K562 (cell line): ENCODE data around the gene SGMS1. TPM values are rescaled to one million over a fixed set of nuclear protein-coding genes. Genes with fewer than 3 reads are reported as not detected.

Experiments
- GTF2A2 ChIP-seq: IDR thresholded peaks from 2 replicates; pipeline ENCODE4 v1.6.1; 2016; ENCODE audit warnings: mild to moderate bottlenecking, missing genetic modification characterization, missing compliant biosample characterization
- KLF6 ChIP-seq: fragments of 250-450 bp; sonication (Bioruptor Pico); IDR thresholded peaks from 2 replicates; pipeline ENCODE4 v1.4.0; 2020; ENCODE audit warnings: mild to moderate bottlenecking, moderate library complexity, borderline replicate concordance
- RBM15 ChIP-seq: fragments of 200-400 bp; formaldehyde crosslinking; IDR thresholded peaks from 2 replicates; pipeline ENCODE4 v1.6.1; 2018; ENCODE audit warnings: mild to moderate bottlenecking, low read length, moderate library complexity; ENCODE audit not compliant: insufficient read depth
- RFX7 ChIP-seq: fragments of 250-450 bp; sonication (Bioruptor Pico); IDR thresholded peaks from 2 replicates; pipeline ENCODE4 v1.5.1; 2021; ENCODE audit warnings: mild to moderate bottlenecking
- polyA plus RNA-seq, 8 experiments: library from polyadenylated mRNA; depleted of rRNA in 4 of 8; stranded (reverse) in 5 of 8; unstranded in 3 of 8; fragments of >200 nt; fragmentation: Nextera tagmentation in 2 of 8; fragmentation: Illumina TruSeq in 1 of 8; extraction: Ambion mirVana in 2 of 8; extraction: Trizol in 1 of 8; gene quantifications; 2 replicates each; pipeline versions ENCODE4 v1.2.1 to v1.2.3, GENCODE V29; 2011 to 2014; ENCODE audit warnings: inconsistent platforms in 1 of 8, missing spikeins in 1 of 8
- total RNA-seq, 7 experiments: library from RNA; depleted of rRNA in 6 of 7; stranded (reverse); fragments of >200 nt in 6 of 7; fragmentation: Illumina TruSeq in 2 of 7; extraction: Trizol in 2 of 7; gene quantifications; 2 replicates each; pipeline versions ENCODE4 v1.2.1 to v1.2.3, GENCODE V29; 2011 to 2021; ENCODE audit warnings: low replicate concordance in 1 of 7
- TF ChIP-seq, protein P1 (sequence below): fragments of 450-650 bp; IDR thresholded peaks from 2 replicates; pipeline ENCODE4 v1.6.1; 2016; ENCODE audit warnings: mild to moderate bottlenecking
- TF ChIP-seq, protein P2 (sequence below), 2 experiments: fragments of 450-650 bp; IDR thresholded peaks; 2 replicates each; pipeline ENCODE4 v1.6.1; 2016; ENCODE audit warnings: mild to moderate bottlenecking in 2 of 2, borderline replicate concordance in 1 of 2, low read depth in 1 of 2, moderate library complexity in 1 of 2

Gene SGMS1
- total and polyA plus RNA-seq, 9 of the 15 experiments (the other 6 are each of a cell fraction or from before 2014, with no cell fraction given), result 22.6 to 232 (median 82.2) TPM

- TF ChIP-seq, protein P1, sequence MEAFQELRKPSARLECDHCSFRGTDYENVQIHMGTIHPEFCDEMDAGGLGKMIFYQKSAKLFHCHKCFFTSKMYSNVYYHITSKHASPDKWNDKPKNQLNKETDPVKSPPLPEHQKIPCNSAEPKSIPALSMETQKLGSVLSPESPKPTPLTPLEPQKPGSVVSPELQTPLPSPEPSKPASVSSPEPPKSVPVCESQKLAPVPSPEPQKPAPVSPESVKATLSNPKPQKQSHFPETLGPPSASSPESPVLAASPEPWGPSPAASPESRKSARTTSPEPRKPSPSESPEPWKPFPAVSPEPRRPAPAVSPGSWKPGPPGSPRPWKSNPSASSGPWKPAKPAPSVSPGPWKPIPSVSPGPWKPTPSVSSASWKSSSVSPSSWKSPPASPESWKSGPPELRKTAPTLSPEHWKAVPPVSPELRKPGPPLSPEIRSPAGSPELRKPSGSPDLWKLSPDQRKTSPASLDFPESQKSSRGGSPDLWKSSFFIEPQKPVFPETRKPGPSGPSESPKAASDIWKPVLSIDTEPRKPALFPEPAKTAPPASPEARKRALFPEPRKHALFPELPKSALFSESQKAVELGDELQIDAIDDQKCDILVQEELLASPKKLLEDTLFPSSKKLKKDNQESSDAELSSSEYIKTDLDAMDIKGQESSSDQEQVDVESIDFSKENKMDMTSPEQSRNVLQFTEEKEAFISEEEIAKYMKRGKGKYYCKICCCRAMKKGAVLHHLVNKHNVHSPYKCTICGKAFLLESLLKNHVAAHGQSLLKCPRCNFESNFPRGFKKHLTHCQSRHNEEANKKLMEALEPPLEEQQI, result no peak
- TF ChIP-seq GTF2A2 (no peak), RFX7 (CRISPR knock-in tag) (no peak), RBM15 (no peak), KLF6 (CRISPR knock-in tag) (no peak)
- TF ChIP-seq, protein P2, sequence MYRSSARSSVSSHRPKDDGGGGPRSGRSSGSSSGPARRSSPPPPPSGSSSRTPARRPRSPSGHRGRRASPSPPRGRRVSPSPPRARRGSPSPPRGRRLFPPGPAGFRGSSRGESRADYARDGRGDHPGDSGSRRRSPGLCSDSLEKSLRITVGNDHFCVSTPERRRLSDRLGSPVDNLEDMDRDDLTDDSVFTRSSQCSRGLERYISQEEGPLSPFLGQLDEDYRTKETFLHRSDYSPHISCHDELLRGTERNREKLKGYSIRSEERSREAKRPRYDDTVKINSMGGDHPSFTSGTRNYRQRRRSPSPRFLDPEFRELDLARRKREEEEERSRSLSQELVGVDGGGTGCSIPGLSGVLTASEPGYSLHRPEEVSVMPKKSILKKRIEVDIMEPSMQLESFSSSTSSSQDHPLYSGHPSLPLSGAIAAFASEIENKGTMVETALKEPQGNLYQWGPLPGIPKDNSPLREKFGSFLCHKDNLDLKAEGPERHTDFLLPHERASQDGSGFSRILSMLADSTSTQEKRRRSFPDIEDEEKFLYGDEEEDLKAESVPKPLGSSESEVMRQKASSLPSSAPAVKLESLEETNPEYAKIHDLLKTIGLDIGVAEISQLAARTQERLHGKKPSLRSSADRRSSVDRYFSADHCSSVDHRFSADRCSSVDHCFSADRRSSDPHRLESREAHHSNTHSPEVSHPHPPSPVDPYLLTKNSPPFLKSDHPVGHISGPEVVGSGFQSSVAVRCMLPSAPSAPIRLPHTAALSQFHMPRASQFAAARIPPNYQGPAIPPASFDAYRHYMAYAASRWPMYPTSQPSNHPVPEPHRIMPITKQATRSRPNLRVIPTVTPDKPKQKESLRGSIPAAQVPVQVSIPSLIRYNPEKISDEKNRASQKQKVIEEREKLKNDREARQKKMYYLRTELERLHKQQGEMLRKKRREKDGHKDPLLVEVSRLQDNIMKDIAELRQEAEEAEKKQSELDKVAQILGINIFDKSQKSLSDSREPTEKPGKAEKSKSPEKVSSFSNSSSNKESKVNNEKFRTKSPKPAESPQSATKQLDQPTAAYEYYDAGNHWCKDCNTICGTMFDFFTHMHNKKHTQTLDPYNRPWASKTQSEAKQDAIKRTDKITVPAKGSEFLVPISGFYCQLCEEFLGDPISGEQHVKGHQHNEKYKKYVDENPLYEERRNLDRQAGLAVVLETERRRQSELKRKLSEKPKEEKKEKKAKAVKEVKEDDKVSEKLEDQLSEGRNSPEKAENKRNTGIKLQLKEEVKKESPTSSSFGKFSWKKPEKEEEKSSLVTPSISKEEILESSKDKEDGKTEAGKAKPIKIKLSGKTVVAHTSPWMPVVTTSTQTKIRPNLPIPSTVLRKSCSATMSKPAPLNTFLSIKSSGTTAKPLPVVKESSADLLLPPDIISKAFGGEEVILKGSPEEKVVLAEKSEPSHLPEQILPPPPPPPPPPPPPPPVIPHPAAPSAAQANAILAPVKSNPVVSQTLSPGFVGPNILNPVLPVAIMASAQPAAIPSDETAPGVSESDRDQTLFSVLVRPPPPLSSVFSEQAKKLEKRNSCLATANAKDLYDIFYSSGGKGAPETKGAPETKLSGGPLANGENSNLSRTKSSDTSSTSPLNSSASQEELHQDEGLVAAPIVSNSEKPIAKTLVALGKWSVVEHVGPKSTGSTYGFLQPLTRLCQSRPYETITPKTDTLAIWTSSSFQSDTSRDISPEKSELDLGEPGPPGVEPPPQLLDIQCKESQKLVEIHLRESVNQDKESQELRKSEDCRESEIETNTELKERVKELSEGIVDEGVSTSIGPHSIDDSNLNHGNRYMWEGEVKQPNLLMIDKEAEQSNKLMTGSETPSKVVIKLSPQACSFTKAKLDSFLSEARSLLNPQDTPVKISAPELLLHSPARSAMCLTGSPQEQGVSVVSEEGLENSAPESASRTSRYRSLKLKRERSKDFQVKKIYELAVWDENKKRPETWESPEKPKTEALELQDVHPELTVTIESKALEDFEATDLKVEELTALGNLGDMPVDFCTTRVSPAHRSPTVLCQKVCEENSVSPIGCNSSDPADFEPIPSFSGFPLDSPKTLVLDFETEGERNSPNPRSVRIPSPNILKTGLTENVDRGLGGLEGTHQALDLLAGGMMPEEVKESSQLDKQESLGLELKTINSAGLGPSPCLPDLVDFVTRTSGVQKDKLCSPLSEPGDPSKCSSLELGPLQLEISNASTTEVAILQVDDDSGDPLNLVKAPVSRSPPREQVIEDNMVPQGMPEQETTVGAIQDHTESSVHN (IDR thresholded peaks at IDR 0.05; ENCODE audit: borderline replicate concordance in 1 of 2, low read depth in 1 of 2), result no peak
These were observed 30.0 kb downstream of the SGMS1 start (continued) for GRCh38 chr10:50593523-50594376.
